Measurements from ENCODE around the gene SLC28A1. TPM values are rescaled to one million over a fixed set of nuclear protein-coding genes. Genes with fewer than 3 reads are reported as not detected.

SLC28A1 gene
- total RNA-seq, 4 donors from 2014 or later: 0.47 TPM; not detected in 3

- DNase-seq (peak; percentile 92 to 94), ATAC-seq (peak; percentile 75 to 79)
- Histone ChIP-seq H3K27me3 (no peaks in the 10 kb centered on the region), H3K4me1 (peaks cover 44 to 59% of the 10 kb centered on the region in 2 donors), H3K9me3 (no peaks in the 10 kb centered on the region), H3K27ac (peak overlapping the region; percentile 82 to 91 (median 90)), H3K4me3 (no peak overlapping the region), H3K36me3 (no peaks in the 10 kb centered on the region)
- peak in 2 of 5 experiments; percentile 11 to 24 for TF ChIP-seq CTCF (IDR thresholded peaks at IDR 0.05 in 4 of 5, conservative IDR thresholded peaks at IDR 0.05 in 1 of 5)
- TF ChIP-seq POLR2A (IDR thresholded peaks at IDR 0.05): peak; percentile 63 to 85
- intact Hi-C loops (cut with DNase I; ENCODE audit: low total_unique reads): no loop called here
- in situ Hi-C loops (cut with MboI; ENCODE audit: low sequenced_read_pairs in 4 of 4): no loop called here
Measured at GRCh38 chr15:84914909-84915605, 30.6 kb downstream of the SLC28A1 start.

GRCh38 chr15:84915606-84915958 lies 31.1 kb downstream of the SLC28A1 start:
- H3K9me3 ChIP-seq: no peaks in the 10 kb centered on the region
- no peak overlapping the region for H3K4me3 ChIP-seq
- TF ChIP-seq CTCF (IDR thresholded peaks at IDR 0.05 in 4 of 5, conservative IDR thresholded peaks at IDR 0.05 in 1 of 5) (no peak), POLR2A (IDR thresholded peaks at IDR 0.05) (no peak)
- no peaks in the 10 kb centered on the region for H3K36me3 ChIP-seq
- intact Hi-C loops (cut with DNase I; ENCODE audit: low total_unique reads): no loop called here
- H3K27ac ChIP-seq: peak overlapping the region; percentile 82 to 91 (median 90)
- ATAC-seq (no peak), DNase-seq (no peak)
- in situ Hi-C loops (cut with MboI; ENCODE audit: low sequenced_read_pairs in 4 of 4): no loop called here
- H3K4me1 ChIP-seq: peaks cover 44 to 53% of the 10 kb centered on the region in 2 donors
- H3K27me3 ChIP-seq: no peaks in the 10 kb centered on the region

GRCh38 chr15:84917452-84917851 lies 33.0 kb downstream of the SLC28A1 start:
- no peaks in the 10 kb centered on the region for H3K36me3 ChIP-seq
- intact Hi-C loops (cut with DNase I; ENCODE audit: low total_unique reads) (no loop called here), in situ Hi-C loops (cut with MboI; ENCODE audit: low sequenced_read_pairs in 4 of 4) (no loop called here)
- ATAC-seq: no peak
- no peak for DNase-seq
- H3K4me3 ChIP-seq: no peak overlapping the region
- no peaks in the 10 kb centered on the region for H3K9me3 ChIP-seq
- H3K27me3 ChIP-seq: no peaks in the 10 kb centered on the region
- peak overlapping the region in 1 of 4 donors; percentile 2 for H3K27ac ChIP-seq
- peaks cover 29 to 37% of the 10 kb centered on the region in 2 donors for H3K4me1 ChIP-seq
- TF ChIP-seq CTCF (IDR thresholded peaks at IDR 0.05 in 4 of 5, conservative IDR thresholded peaks at IDR 0.05 in 1 of 5) (no peak), POLR2A (IDR thresholded peaks at IDR 0.05) (no peak)

DNA sequence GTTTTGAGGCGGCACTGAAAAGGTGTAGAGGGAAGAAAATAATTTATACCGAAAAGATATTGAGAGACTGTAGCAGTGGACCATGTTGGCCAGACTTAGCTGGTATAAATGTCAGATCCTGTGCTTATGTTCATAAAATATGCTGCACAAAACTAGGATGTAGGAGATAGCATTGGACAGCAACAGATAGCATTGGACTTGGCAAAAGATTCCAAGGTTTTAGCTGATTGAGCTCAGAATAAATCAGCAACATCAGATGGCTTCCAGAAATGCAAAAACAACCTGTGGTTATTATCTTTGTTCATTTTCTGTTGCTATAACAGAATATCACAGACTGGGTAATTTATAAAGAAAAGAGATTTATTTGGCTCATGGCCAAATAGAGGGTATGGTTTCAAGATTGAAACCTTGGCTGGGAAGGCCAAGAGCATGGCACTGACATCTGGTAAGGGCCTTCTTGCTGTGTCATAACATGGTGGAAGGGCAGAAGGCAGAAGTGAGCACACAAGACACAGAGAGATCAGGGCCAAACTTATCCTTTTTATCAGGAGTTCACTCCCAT lies 34.7 kb downstream of the SLC28A1 start:
- intact Hi-C loops (cut with DNase I; ENCODE audit: low total_unique reads) (no loop called here), in situ Hi-C loops (cut with MboI; ENCODE audit: low sequenced_read_pairs in 4 of 4) (no loop called here)
- TF ChIP-seq POLR2A (IDR thresholded peaks at IDR 0.05): no peak
- no peak for TF ChIP-seq CTCF (IDR thresholded peaks at IDR 0.05 in 4 of 5, conservative IDR thresholded peaks at IDR 0.05 in 1 of 5)
- Histone ChIP-seq H3K27ac (no peak overlapping the region), H3K4me1 (peaks cover 17 to 25% of the 10 kb centered on the region in 2 donors), H3K9me3 (no peaks in the 10 kb centered on the region), H3K4me3 (no peak overlapping the region), H3K36me3 (no peaks in the 10 kb centered on the region), H3K27me3 (no peaks in the 10 kb centered on the region)
- DNase-seq: no peak
- ATAC-seq: no peak

All from gastrocnemius medialis (tissue), 4 donors.